HuH-7 (cell line): ENCODE measurements around the gene ACTR6.
"Not testable (repeated sequence)": the region's sequence is repeated elsewhere in the genome, so short reads cannot be mapped to it uniquely, and the experiment has no call there.

Experiments used
- DNase-seq: peaks from one replicate; pipeline ENCODE4 v3.0.0; 2011; ENCODE audit warnings: low spot score

ACTR6 gene

DNA sequence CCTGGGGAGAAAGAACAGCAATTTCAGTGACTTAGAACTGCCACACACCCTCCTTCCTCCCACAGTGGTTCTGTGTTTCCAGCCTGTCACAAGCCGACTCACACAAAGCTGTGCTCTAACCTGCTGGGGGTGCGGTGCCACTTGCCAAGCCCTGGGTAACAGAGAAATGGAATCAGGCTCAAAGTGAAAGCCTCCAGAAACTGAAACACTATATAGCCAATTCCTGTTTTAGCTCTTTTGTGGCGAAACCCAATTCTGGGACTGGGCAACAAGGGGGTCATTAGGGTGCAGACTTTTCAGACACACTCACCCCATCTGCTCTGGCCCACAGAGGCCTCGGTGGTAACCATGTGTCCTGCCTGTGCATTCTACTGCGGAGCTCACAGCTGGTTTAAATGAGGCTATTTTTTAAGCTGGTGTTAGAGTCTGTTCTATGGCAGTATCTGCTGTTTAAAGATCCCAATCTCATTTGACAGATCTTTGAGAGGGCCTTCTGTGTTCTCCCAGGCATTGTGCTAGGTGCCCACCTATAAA is 15.2 kb upstream of the ACTR6 start:
- no peak for DNase-seq

DNA sequence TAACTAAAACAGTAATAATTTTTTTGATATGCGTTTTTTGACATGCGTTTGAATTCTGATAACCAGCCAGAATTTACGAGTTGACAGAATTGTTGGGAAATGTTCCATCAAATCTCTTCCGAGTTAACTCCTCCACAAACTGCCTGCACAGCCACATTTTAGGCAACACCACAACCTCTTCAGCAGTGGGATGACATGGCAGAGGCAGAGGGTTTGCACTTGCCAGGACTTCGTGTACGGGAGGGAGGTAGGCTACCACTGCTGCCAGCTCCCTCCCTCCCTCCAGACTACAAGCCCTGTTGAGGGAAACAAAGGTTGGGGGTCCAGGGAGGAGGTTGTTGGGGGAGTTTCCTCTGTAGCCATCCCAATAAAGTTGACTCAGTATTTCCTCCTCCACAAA is 14.5 kb upstream of the ACTR6 start:
- no peak for DNase-seq

- DNase-seq = no peak
Measured at GRCh38 chr12:100187068-100187467, 13.5 kb upstream of the ACTR6 start.

GRCh38 chr12:100187857-100188519 is 12.6 kb upstream of the ACTR6 start:
- no peak for DNase-seq

DNA sequence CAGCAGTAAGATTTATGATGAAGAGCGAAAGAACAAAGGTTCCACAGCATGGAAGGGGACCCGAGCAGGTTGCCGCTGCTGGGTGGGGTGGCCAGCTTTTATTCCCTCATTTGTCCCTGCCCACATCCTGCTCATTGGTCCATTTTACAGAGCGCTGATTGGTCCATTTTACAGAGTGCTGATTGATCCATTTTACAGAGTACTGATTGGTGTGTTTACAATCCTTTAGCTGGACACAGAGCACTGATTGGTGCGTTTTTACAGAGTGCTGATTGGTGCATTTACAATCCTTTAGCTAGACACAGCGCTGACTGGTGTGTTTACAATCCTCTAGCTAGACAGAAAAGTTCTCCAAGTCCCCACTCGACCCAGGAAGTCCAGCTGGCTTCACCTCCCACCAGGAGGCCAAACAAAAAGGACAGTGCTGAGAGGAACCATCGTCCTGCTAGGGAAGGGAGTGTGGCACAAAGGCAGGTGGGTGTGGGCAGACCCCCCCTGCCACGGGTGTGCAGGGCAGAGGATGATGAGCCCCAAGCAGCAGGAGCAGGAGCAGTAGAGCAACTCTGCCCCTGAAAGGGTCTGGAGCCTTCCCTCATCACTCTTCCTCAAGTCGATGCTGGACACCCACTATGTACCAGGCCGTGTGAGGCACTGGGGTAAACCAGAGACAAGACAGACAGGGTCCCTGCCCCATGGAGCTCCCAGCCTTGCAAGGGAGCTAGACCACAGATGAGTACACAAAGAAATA is 11.6 kb upstream of the ACTR6 start:
- DNase-seq = not testable (repeated sequence)

GRCh38 chr12:100189636-100190394 is 10.8 kb upstream of the ACTR6 start:
- peak; percentile 45 for DNase-seq

- DNase-seq = no peak
Measured at GRCh38 chr12:100193085-100193484, 7.5 kb upstream of the ACTR6 start.

GRCh38 chr12:100197486-100197885 is 3.1 kb upstream of the ACTR6 start:
- DNase-seq = no peak

DNA sequence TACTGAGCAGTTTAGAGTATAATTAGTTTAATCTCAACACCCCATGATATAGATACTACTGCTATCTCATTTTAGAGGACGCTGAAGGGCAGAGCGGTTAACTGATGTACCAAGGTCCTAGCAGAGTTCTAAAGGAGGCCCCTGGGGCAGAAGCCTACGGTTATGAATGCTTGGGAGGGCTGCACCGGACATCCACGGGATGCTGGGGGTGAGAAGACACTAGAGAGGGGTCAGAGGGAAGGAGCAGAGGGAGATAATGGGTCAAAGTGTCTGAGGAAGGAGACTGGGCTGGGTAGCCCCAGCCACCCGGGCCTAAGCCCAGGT is 1.6 kb upstream of the ACTR6 start:
- DNase-seq = peak; percentile 26

DNA sequence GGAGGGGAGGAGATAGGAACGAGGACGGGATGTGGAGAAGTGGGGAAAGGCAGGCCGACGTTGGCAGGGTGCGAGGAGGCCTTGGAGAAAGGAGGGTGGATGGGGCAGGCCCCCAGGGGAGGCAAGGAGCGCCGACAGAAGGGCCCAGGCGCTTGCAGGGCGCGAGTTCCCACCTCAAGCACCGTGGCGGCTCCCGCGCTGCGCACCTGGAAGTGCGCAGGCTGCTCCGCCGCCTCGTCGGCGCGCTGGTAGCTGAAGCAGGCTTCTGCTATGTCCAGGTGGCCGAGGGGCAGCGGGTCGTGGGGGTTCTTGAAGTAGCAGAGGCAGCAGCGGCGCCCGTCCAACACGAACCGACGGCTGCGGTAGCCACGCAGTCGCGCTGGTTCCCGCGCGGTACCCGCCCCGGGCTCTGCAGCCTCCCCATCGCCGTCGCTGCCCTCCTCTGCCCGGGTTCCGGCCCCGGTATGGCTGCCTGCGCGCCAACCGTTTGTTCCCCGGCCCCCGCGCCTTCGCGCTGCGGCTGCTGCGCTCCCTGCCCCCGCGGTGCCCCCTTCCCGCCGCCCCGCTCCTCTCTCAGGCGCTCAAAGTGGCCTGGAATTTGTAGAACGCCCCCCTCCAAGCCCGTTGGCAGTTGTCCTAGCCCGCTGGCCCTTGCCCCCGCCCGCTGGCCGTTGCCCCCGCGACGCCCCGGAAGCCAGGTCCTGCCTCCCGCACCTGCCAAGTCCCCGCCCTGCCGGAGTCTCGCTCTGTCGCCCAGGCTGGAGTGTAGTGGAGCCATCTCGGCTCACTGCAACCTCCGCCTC is 1.1 kb upstream of the ACTR6 start:
- peak; percentile 84 for DNase-seq

DNA sequence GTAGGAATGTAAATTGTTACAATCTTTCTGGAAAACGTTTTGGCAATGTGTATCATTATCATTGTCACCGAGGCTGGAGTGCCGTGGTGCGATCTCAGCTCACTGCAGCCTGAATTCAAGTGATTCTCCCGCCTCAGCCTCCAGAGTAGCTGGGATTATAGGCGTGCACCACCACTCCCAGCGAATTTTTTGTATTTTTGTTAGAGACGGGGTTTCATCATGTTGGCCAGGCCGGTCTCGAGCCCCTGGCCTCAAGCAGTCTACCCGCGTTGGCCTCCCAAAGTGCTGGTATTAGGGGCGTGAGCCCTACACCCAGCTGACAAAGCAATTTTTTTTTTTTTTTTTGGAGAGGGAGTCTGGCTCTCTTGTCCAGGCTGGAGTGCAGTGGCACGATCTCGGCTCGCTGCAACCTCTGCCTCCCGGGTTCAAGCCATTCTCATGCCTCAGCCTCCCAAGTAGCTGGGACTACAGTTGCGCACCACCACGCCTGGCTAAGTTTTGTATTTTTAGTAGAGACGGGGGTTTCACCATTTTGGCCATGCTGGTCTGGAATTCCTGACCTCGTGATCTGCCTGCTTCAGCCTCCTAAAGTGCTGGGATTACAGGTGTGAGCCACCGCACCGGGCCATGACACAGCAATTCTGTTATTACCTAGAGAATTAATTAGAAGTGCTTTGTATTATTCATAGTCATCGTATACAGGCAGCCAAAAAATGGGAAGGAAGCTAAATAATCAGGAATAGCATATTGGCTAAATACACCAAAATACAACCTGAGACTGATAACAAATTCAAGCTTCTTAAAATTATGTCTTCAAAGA is 1.2 kb downstream of the ACTR6 start:
- no peak for DNase-seq

GRCh38 chr12:100207311-100207710 is 6.7 kb downstream of the ACTR6 start:
- DNase-seq = no peak

- no peak for DNase-seq
Measured at GRCh38 chr12:100208834-100209233, 8.2 kb downstream of the ACTR6 start.

- no peak for DNase-seq
Measured at GRCh38 chr12:100211698-100212097, 11.1 kb downstream of the ACTR6 start.

GRCh38 chr12:100213016-100213891 is 12.6 kb downstream of the ACTR6 start:
- no peak for DNase-seq

DNA sequence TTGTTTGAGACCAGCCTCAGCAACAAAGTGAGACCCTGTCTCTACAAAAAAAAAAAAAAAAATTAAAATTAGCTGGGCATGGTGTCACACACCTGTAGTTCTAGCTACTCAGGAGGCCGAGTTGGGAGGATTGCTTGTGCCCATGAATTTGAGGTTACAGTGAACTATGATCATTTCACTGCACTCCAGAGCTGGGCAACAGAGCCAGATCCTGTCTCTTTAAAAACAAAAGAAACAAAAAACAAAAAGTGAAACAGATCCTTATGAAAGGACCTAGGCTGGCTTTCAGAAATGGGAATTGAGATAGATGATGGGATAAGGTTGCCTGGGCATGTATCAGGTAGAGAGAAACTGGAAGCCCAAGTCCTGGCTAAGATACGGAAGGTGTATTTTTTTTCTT is 13.9 kb downstream of the ACTR6 start:
- no peak for DNase-seq

GRCh38 chr12:100215209-100215608 is 14.6 kb downstream of the ACTR6 start:
- DNase-seq = no peak

DNA sequence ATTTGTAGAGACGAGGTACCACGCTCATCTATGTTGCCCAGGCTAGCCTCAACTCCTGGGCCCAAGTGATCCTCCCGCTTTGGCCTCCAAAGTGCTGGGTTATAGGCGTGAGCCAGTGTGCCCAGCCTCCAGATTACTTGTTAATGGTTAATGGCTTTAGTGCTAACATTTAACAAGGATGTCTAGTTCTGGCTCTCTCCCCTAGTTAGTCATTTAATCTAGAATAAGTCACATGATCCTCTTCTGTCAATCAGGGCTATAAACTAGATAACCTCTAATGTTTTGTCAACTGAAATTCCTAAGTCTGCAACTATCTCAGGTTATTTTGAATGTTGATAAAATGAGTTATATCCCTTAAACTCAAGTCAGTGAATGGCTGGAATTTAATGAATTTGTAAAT is 15.7 kb downstream of the ACTR6 start:
- DNase-seq = no peak

GRCh38 chr12:100219328-100220109 is 18.9 kb downstream of the ACTR6 start:
- peak; percentile 23 for DNase-seq
